CD4-positive, alpha-beta T cell treated with Interferon alpha-2 for 1 hour (primary cell): ENCODE results near the gene SREBF1.

ENCODE experiments used
- DNase-seq, 2 donors: peaks; one replicate each; pipeline ENCODE4 v3.0.0-alpha.2; 2020 to 2022

Gene SREBF1

DNA sequence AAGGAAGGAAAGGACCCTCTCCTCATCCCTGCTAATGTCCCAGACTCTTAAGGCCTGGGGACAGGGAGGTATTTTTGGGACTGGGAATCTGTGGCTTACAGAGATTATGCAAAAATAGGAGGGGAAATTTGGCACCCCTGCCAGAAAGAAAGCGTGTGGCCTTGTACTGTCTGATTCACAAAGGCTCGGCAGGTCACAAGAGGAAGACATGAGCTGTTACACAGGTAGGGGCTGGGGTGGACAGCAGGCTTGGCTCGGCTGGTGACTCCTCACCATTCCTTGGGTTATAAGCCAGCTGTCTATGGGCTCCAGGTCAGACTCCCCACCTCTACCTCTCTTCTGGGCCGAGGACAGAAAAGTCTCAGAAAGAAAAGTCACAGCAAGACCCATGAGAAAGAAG lies 20.7 kb upstream of the SREBF1 start:
- DNase-seq, result no peak

DNA sequence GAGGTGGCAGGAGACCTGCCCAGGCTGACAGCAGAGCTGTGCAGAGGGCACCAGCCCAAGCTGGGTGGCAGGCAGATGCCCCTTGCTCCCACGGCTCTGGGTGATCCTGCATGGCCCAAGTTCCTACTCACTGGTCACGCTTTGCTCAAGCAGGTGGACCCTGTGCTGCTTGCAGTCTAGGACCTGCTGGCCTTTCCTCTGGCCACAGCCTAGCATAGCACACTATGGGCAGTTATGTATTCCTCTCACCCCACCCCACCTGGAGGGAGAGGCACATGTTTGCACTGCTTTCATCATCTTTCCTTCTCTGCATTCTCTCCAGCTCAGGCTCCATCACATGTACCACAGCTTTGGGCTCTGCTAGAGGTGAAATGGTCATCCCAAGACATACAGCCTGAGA lies 19.6 kb upstream of the SREBF1 start:
- no peak for DNase-seq

DNA sequence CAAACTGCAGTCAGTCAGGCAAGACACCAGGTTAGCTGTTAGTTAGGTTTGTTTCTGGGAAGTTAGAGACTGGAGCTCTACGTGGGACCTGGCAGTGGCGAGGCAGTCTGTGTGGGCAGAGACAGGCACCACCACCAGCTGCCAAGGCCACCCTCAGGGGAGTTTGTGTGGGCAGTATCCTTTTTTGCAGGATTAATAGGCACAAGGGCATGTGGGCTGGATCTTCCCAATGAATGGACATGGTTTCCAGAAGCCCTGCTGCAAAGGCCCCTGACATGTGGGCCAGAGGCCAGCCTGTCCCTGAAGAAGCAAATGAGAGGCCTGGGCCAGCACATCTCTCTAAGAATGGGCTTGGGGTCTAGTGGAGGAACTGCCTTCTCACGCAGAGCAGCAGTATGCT lies 19.2 kb upstream of the SREBF1 start:
- DNase-seq, result no peak

DNA sequence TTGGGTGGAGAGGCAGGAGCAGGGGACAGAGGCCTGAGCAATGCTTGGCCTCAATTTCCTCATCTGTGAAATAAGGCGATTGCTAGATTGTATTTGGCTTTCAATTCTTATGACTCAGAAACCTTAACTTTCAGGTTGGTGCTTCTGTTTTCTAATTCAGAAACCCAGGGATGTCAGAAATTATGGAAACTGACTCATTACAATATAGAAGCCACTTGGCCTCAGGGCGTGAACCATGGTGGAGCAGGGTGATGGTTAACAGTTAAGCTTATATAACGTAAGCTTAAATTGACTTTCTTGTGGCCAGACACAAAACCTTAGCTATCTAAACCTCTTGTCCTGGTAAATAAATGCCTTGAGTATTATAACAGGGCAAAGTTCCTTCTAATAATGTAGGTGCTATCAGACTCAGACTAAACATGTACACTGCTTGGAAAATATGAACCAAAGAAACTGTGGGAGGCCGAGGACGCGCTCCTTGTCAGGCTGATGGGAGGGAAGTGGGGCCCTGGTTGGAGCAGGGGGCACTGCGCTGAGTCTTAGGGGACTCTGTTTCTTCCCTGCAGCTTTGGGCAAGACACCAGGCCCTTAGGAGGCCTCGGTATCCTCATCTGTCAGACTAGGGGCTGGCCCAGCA lies 17.1 kb upstream of the SREBF1 start:
- DNase-seq, result no peak

DNA sequence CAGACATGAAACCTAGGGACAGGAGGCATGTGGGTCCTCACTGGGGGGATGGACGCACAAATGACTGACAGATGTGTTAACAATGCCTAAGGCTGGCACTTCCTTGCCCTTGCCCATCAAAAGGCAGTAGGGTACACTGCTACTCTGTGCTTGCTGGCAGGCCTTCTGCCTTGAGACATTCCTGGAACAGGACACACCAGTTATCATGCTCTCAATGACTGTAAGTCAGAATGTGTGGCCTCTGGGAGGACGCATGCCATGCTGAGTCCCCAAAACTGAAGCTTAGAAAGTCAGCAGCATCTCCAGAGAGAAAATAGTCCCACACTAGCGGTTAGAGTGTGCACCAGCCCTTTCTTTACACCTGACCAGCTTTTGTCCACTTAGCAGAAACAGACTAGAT lies 16.1 kb upstream of the SREBF1 start:
- DNase-seq, result no peak

DNA sequence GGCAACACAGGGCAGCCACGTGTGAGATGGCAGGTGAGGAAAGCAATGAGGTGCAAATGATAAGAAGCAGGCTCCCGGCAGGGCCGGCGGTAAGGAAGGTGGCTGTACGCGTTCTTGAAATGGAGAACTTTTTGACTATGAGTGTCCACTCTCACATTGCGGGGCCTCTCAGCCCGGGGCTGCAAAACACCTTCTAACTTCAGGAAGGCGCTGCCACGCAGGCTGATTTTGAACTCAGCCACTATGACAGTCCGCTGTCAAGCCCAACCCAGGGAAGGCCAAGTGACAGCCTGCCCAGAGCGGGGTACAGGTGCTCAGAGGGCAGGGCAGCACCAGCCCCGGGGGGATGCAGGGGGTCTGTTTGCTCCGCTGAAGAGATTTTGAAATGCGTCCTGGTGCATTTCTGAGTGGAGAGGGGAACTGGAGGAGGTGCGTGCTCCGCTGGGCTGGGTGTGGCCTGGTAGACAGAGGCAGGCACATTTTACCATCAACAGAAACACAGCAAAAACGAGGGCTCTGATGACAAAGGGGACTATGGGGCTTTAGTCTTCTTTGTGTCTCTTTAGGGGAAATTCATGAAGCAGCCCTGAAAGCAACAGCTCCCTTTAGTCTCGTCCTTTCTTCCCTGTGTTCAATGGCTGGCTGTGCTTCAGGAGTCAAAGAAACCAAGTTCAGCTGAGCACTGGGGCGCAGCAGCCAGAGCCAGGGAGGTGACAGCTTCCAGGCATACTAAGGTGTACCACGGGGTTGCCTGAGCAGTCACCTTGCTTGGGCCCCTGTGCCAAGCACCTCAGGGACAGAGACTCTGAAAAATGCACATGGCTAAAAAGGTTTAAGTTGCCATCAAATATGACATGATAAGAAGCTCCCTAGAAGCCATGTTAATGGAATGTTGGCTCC lies 14.6 kb upstream of the SREBF1 start:
- no peak for DNase-seq

DNA sequence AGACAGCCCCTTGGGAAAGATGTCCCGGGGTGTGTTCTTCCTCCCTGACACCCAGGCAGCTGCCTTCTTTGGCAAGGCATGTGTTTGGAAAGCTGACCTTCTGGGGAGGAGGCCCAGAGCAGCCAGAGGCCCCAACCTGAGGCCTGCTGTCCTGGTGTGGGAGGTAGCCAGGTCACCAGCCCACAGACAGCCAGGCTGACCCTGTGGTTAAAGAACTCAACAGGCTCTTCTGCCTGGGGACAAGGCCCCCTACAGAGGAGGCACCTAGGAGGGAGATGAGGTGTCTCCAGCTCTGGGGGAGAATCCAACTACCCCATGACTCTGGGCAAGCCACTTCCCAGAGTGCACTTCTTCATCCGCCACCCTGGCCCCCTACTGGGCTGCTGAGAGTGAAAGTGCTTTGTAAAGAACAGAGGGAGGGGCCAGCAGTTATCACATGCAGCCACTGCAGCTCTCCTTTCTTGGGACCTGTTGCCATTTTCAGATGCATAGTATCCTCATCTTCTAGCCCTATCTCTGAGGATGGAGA lies 13.1 kb upstream of the SREBF1 start:
- DNase-seq, result peak; percentile 78 to 87

DNA sequence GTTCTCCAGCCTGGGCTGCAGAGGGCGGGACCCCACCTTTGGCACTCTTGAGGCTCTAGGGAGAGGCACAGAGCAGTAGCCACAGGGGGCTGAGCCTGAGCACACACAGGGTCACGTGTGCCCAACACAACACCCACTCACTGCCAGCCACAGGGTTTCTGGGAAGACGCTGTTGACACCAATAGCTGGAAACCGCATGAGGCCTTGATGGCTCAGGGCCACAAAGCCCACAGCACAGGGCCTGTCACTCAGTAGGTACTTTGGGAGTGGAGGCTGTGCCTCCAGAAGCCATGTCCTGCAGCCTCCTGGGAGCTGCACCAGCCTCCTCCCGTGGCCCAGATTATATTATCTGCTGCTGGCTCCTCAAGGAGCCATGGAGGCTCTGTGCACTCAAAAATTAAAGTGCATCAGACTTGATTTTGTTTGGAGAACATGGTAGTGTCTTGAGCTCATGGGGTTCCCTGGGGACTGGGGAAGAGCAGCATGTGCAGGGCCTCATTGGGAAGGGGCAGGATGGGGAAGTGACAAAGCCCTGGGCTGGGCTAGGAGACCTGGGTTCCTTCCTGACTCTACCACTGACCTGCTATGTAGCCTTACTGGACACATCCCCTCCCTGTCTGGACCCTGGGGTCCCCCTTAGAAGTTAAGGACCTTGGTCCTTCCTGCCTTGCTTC lies 12.5 kb upstream of the SREBF1 start:
- DNase-seq, result peak; percentile 89 to 93

DNA sequence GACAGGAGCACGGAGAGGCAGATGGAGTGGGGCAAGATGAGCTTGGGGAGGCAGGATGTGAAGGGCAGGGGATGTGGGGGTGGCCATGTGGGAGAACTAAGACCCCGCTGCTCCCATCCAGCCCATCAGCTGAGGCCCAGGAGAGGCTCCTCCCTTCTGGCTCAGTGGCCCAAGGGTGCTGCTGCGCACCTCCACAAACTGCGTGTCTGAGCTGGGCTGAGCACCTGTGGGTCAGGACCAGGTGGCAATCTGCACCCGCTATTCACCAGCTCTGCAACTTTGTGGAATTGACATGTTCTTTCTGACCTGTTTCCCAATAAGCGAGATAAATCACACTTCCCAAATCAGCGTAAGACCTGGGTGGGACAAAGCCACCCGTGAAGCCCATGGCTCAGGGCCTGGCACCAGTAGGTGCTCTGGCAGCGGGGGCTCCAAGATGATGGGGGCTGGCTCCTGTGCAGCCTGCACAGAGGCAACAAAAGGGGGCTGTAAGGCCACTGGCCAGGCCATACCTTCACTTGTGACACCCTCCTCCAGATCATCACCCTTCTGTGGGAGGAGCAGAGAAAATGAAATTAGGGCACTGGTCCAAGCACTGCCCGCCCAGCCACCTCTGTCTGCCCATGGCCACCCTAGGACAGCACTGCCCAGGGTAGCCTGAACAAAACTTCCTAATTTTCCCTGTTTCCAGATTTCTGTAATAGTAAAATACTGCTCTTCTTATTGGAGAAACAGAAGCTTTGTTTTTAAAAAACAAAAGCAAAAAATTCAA lies 11.7 kb upstream of the SREBF1 start:
- no peak for DNase-seq

DNA sequence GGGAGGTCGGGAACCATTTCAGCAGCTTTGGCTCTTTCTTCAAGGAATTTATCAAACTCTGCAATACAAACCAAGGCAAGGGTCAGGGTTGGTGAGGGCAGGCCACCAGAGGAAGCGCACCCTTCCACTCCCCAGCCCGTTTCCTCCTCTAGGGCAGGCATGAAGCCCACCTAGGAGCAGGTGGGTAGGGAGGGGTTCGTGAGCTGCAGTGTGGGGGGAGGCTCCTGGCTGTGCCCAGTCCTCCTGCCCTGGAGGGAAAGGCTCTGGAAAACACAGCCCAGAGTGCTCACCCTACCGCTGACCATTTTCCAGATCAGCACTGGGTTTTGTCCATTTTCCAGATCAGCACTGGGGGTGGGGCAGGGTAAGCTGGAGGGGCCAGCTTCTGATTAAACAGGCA lies 10.9 kb upstream of the SREBF1 start:
- no peak for DNase-seq

DNA sequence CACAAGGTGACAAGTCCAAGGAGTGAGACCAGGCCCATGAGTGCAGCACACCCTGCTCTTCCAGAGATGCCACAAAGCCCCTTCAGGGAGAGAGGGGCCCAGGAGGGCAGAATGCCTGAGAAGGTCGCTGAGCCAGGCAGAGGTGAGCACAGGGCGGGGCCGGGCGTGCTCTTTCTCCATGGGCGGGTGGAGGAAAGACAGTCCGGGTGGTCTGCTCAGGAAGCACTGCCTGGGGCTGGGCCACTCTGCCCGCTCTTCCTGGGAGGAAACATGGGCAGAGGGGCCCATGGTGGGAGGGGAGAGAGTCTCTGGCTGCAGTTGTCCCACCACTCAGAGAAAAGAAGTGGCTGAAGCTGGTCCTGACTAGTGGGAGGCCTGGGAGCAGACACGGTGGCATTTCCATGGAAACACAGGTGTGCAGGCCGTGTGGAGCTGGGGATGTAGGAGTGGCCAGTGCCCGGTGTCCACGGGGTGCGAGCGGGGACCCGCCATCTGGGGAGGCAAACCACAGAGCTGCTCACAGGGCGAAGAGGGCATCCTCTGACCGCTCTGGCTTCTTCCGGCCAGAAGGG lies 10.4 kb upstream of the SREBF1 start:
- DNase-seq, result no peak

DNA sequence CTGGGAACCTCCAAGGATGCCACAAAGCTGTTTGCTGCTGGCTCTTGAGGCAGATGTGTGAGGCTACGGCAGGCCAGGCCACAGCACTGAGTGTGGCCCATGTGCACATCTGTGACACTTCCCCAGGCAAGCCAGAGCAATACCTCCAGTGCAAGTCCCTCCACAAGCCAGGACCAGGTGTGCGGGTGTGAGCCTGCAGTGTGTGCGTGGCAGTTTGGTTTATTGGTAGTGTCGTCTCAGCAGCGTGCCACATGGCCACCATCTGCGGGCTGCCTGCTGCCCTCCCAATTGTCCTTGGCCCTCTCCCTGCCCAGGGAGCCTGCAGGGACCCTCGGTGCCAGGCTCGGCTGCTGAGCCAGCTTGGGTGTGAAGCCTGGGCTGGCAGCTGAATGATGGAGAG lies 9.9 kb upstream of the SREBF1 start:
- no peak for DNase-seq

DNA sequence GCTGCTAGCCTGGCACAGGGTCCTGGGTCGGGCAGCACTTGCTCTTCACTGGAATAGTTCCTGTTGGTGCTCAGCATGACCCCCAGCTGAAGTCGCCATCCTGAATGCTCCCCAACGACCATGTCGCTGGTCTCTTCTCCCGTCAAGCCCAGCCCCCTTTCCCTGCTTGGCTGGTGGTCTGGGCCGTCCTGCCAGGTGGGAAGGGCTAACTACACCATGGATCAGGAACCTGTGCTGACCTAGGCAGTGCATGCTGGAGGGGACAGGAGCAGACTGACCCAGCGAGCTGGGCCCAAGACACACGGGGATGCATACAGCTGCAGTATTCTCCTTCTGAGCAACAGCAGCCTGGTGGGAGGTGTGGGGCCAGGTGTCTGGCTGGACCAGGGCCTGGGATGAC lies 9.2 kb upstream of the SREBF1 start:
- no peak for DNase-seq

DNA sequence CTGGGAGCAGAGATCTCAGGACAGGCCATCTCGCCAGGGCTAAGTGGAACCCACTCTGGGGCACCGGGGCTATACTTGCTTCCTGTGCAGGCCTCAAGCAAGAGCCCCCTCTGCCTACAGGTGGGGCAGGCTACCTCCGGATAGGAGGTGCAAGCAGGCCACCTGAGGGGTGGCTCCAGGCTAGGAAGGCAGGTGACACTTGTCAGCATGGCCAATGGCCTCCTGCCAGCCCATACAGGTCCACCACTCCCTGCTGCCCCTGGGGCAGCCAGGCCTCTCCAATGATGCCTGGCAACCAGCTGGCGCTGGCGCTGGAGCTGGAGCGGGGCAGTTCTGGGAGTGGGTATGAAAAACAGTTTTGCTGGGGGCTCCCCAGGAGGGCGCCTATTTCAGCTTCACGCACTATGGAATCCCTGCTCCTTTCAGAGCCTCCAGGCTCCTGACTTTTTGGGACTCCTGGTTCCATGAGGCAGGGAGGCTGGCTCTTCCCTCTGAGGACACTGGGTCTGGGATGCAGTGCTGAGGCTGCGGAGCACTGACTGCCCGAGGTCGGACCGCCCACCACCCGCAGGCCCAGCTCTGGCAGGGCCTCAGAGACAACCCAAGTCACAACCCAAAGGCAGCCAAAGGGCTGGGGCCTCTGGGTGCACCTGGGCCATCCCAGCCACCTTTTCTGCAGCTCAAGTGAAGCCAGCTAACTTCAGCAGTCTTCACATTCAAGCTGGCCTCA lies 8.4 kb upstream of the SREBF1 start:
- no peak for DNase-seq

DNA sequence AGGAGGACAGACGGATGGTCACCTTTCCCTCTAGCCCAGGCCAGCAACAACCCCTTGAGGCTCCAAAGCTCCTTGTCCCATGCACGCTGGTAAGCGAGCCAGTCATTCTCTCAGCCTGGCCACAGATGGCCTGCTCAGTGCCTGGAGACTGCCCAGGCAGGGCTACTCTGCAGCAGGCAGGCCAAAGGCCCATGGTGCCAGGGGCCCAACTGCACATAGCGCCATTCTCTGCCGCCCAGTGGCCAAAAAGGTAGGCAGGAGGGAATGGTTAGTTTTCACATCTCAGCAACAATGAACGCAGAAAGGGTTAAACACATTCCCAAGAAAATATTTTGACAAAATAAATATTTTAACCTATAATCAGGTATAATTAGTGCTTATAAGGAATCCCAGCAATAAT lies 7.7 kb upstream of the SREBF1 start:
- DNase-seq, result no peak

DNA sequence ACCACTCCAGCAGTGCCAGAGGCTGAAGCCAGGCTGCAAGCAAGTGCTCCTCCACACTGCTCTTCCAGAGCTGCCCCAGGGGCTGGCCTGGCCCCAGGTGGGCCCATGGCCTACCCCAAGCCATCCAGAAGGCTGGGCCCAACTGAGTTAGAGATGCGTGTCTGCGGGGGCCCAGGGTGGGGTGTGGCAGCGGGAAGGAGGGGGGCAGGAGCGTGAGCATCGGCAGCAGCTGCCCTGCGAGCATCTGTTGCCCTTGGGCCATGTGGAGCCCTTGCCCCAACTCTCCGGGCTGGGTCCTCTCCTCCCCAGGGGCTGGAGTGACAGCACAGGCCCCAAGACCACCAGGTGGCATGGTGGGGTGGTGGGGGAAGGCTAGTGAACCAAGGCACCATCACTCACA lies 7.3 kb upstream of the SREBF1 start:
- no peak for DNase-seq

DNA sequence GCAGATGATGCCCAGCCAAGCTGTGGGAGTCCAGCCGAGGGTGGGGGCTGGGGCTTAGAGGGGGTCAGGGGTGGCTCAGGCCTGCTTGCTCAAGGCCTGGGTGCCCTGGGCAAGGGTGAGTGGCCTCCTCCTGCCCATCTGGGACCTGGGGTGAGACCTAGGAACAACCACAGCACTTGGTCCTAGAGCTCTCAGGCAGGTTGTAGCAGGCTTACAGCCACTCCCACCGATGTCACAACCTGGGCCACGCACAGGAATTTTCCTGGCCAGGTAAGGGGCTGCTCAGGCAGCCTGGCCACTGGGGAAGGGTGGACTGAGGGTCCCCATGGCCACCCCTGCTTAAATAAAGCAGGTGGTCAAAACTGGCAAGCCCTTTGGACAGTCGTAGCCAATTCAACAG lies 6.3 kb upstream of the SREBF1 start:
- DNase-seq, result no peak

DNA sequence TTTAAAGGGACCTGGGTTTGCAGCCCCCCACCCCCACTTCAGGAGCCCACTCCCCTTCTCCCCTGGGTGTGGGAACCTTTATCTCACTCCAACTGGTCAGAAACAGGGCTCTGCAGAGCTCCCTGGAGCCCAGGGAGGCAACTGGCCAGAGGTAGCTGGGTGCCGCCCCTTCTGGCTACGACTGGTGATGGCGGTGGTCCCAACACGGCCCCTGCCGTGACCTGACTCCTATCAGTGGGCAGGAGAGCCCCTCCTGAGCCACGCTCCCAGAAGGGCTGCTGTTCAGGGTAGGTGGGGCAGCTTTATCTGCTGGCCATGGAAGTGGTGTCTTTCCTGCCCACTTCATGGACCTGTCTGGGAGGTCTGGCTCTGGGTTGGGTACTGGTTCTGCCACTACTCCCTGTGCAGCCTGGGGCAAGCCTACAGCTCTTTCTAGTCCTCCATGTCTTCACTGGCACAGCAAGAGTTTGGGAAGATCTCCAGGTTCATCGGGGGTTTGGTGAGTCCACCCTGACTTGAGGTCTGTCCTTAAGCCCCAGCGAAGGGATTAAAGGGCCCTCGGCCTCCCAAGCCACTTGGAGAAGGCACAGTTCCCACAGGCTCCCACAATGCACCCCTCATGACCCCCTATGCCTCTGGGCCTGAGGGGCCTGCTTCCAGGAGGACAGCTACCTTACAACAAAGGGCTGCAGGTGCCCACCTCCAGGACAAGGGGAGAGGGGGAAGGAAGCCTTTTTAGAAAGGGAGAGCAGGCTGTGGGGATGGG lies 5.5 kb upstream of the SREBF1 start:
- DNase-seq, result no peak

DNA sequence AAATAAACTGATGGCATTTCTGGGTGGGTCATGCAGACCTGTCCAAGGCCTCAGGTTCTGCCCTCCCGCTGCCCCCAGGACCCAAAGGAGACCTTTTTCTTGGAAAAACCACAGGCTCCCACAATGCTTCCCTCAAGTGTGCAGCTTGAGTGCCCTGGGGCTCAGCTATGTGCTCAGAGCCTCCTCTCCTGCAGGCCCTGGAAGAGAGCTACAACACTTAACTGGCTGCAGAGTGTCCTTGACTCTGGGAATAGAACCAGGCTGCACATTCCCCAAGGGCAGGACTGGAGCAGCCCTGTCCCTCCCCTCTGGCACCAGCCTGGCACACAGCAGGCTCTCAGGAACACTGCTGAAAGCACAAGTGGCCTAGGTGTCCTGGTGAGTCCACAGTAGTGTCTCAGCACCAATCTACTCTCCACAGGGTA lies 4.8 kb upstream of the SREBF1 start:
- DNase-seq, result no peak

DNA sequence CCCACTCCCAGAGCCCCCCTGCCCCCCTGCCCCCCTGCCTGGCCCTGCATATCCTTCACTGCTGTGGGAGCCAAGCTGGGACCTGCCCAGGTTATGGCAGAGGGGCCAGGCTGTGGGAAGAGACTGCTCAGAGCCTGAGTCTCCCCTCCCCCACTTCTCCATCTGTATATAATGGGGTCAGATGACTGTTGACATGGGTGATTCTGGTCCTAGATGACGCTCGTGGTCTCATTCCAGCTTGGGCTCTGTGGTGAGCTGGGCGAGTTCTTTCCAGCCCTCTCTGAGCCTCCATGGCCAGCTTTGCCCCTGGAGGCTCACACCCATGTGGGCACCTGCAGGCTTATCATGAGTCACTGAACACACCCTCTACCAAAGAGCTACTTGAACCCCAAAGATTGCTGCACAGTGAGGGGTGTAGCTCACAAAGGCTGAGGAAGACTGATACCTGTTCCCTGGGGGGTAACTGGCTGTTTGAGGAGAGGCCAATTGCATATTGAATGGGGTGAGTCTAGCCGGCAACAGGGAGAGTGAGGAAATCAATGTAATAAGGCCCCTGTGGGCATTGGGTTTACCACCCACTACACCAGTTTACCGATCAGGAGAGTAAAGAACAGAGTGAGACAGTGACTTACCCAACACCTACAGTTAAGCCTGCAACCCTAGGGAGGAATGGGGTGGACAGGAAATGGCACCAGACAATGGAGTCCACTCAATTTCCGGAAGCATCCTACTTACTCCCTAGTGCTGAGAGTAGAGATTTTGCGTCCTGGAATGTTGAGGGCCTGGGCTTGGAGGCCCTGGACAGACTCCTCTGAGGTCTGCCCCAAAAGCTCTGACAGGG lies 4.2 kb upstream of the SREBF1 start:
- no peak for DNase-seq
